Prostate gland (tissue), 2 donors: ENCODE data around the gene COX10.

Source experiments
- CTCF ChIP-seq, 4 experiments: fragments of 200-600 bp in 2 of 4; fragments of 450-650 bp in 2 of 4; sonication (generic) in 2 of 4; IDR thresholded peaks; 1 replicate in 3 of 4; 2 replicates in 1 of 4; pipeline ENCODE4 v1.5.1; 2016 to 2019; ENCODE audit warnings: antibody characterized with exemption in 4 of 4, mild to moderate bottlenecking in 2 of 4, moderate library complexity in 2 of 4
- POLR2A ChIP-seq: fragments of 450-650 bp; IDR thresholded peaks from one replicate; pipeline ENCODE4 v1.6.1; 2016; ENCODE audit warnings: antibody characterized with exemption, mild to moderate bottlenecking

GRCh38 chr17:14113137-14113536 lies 43.8 kb downstream of the COX10 start:
- TF ChIP-seq CTCF (IDR thresholded peaks at IDR 0.05) (no peak), POLR2A (no peak)
